IMR-90 (cell line): ENCODE measurements around the gene OPRL1. TPM values are rescaled to one million over a fixed set of nuclear protein-coding genes. Genes with fewer than 3 reads are reported as not detected.

Experiments used
- ATAC-seq: fragments of 200-7000 bp; cut with Tn5 transposase; 2 replicates; pipeline ENCODE4 v1.9.1; 2020; ENCODE audit warnings: low read depth, mild to moderate bottlenecking, moderate library complexity
- BruUV-seq: library from RNA; stranded (reverse); fragments of 400-500 nt; replicated peaks from 2 replicates; lab custom pipeline; 2021; lab: Mats Ljungman, UMichigan
- CTCF ChIA-PET: fragments of 300-600 bp; formaldehyde crosslinking; extraction: SDS; loops from one replicate; lab custom pipeline; 2021; ENCODE audit warnings: antibody characterized with exemption; lab: Yijun Ruan, JAX
- POLR2A ChIA-PET: fragments of 300-600 bp; sonication (Branson Sonifier 250); formaldehyde crosslinking; loops from one replicate; lab custom pipeline; 2022; ENCODE audit warnings: antibody characterized with exemption; ENCODE audit not compliant: unreplicated experiment; lab: Charles Lee
- DNase-seq: peaks from one replicate; pipeline ENCODE4 v3.0.0; 2013
- H2AFZ ChIP-seq: replicated peaks from 2 replicates; pipeline ENCODE3; 2013; ENCODE audit warnings: low read length, mild to moderate bottlenecking; ENCODE audit not compliant: poor library complexity
- H2AK5ac ChIP-seq: 2 replicates; pipeline ENCODE4 v1.6.1; 2013; ENCODE audit warnings: low read depth, low read length, inconsistent platforms
- H2AK9ac ChIP-seq: replicated peaks from 2 replicates; pipeline ENCODE3; 2013; ENCODE audit warnings: mild to moderate bottlenecking, low read depth, low read length, moderate library complexity; ENCODE audit not compliant: poor library complexity
- H2BK120ac ChIP-seq: 2 replicates; pipeline ENCODE4 v1.6.1; 2013; ENCODE audit warnings: low read depth, low read length, inconsistent platforms
- H2BK15ac ChIP-seq: 3 replicates; pipeline ENCODE4 v1.6.1; 2013; ENCODE audit warnings: low read depth, low read length, inconsistent platforms
- H2BK20ac ChIP-seq: 2 replicates; pipeline ENCODE4 v1.6.1; 2013; ENCODE audit warnings: low read depth, mild to moderate bottlenecking, inconsistent platforms, low read length, moderate library complexity
- H2BK5ac ChIP-seq: 2 replicates; pipeline ENCODE4 v1.6.1; 2013; ENCODE audit warnings: mild to moderate bottlenecking, low read depth, low read length, inconsistent platforms; ENCODE audit not compliant: poor library complexity, severe bottlenecking
- H3K14ac ChIP-seq: replicated peaks from 2 replicates; pipeline ENCODE4 v1.6.1; 2013; ENCODE audit warnings: low read depth, low read length, inconsistent platforms
- H3K18ac ChIP-seq: 2 replicates; pipeline ENCODE4 v1.6.1; 2013; ENCODE audit warnings: low read depth, low read length, control low read depth
- H3K23ac ChIP-seq: 2 replicates; pipeline ENCODE4 v1.6.1; 2013; ENCODE audit warnings: low read depth, low read length, inconsistent platforms
- H3K27ac ChIP-seq: 2 replicates; pipeline ENCODE4 v1.5.1; 2013; ENCODE audit warnings: mild to moderate bottlenecking, control low read depth, low read length; ENCODE audit not compliant: insufficient read depth
- H3K27me3 ChIP-seq: 2 replicates; pipeline ENCODE4 v1.6.1; 2013; ENCODE audit warnings: low read length; ENCODE audit not compliant: control insufficient read depth, insufficient read depth
- H3K36me3 ChIP-seq: 2 replicates; pipeline ENCODE4 v1.6.1; 2013; ENCODE audit warnings: low read length, mixed read lengths; ENCODE audit not compliant: control insufficient read depth, insufficient read depth
- H3K4ac ChIP-seq: 2 replicates; pipeline ENCODE4 v1.6.1; 2013; ENCODE audit warnings: low read depth, low read length, inconsistent platforms
- H3K4me1 ChIP-seq: 2 replicates; pipeline ENCODE4 v1.6.1; 2013; ENCODE audit warnings: low read length, mixed read lengths; ENCODE audit not compliant: control insufficient read depth, insufficient read depth
- H3K4me2 ChIP-seq: 2 replicates; pipeline ENCODE4 v1.6.1; 2013; ENCODE audit warnings: low read depth, mild to moderate bottlenecking, control low read depth, low read length, moderate library complexity
- H3K4me3 ChIP-seq: 2 replicates; pipeline ENCODE4 v1.5.1; 2013; ENCODE audit warnings: low read depth, mild to moderate bottlenecking, control low read depth, low read length, moderate library complexity; ENCODE audit not compliant: insufficient read depth
- H3K56ac ChIP-seq: 2 replicates; pipeline ENCODE4 v1.6.1; 2013; ENCODE audit warnings: low read length, inconsistent platforms; ENCODE audit not compliant: insufficient read depth; ENCODE audit errors: extremely low read depth
- H3K79me1 ChIP-seq, 2 experiments: 2 replicates each; pipeline ENCODE4 v1.6.1; 2013; ENCODE audit warnings: low read length in 2 of 2, inconsistent platforms in 1 of 2, low read depth in 1 of 2
- H3K9ac ChIP-seq: 2 replicates; pipeline ENCODE4 v1.6.1; 2013; ENCODE audit warnings: low read depth, low read length, control low read depth
- H3K9me1 ChIP-seq: 2 replicates; pipeline ENCODE4 v1.6.1; 2013; ENCODE audit warnings: low read length, inconsistent platforms; ENCODE audit not compliant: insufficient read depth
- H3K9me3 ChIP-seq: 2 replicates; pipeline ENCODE4 v1.6.1; 2013; ENCODE audit warnings: low read length; ENCODE audit not compliant: control insufficient read depth, insufficient read depth
- H4K20me1 ChIP-seq: 2 replicates; pipeline ENCODE4 v1.6.1; 2013; ENCODE audit warnings: low read length, inconsistent platforms; ENCODE audit not compliant: insufficient read depth
- H4K5ac ChIP-seq: 2 replicates; pipeline ENCODE4 v1.6.1; 2013; ENCODE audit warnings: mild to moderate bottlenecking, low read depth, low read length, control low read depth
- H4K8ac ChIP-seq, 2 experiments: 2 replicates each; pipeline ENCODE4 v1.6.1; 2013; ENCODE audit warnings: low read depth in 2 of 2, low read length in 2 of 2, control low read depth in 1 of 2, inconsistent platforms in 1 of 2
- H4K91ac ChIP-seq: 2 replicates; pipeline ENCODE4 v1.6.1; 2013; ENCODE audit warnings: low read depth, low read length, inconsistent platforms; ENCODE audit not compliant: insufficient read depth
- BHLHE40 ChIP-seq: fragments of 150-350 bp; IDR thresholded peaks from 2 replicates; pipeline ENCODE4 v1.6.1; 2016; ENCODE audit warnings: mild to moderate bottlenecking, low read depth, low read length
- CEBPB ChIP-seq: IDR thresholded peaks from 2 replicates; pipeline ENCODE4 v1.6.1; 2012; ENCODE audit warnings: low read depth, low read length, improper control_type of control experiment
- CHD1 ChIP-seq: IDR thresholded peaks from 2 replicates; pipeline ENCODE4 v1.6.1; 2012; ENCODE audit warnings: low read depth, low read length, improper control_type of control experiment
- CTCF ChIP-seq: conservative IDR thresholded peaks from 2 replicates; pipeline ENCODE4 v1.5.1; 2012; ENCODE audit warnings: mild to moderate bottlenecking, low read depth, low read length, improper control_type of control experiment
- MAFK ChIP-seq: IDR thresholded peaks from 2 replicates; pipeline ENCODE4 v1.6.1; 2012; ENCODE audit warnings: low read depth, low read length, improper control_type of control experiment
- MAZ ChIP-seq: IDR thresholded peaks from 2 replicates; pipeline ENCODE4 v1.6.1; 2012; ENCODE audit warnings: low read depth, mild to moderate bottlenecking, low read length, improper control_type of control experiment, moderate library complexity, borderline replicate concordance
- NFE2L2 ChIP-seq: fragments of 150-350 bp; IDR thresholded peaks from 2 replicates; pipeline ENCODE4 v1.6.1; 2016; ENCODE audit warnings: low read depth, mild to moderate bottlenecking, low read length
- POLR2A ChIP-seq: IDR thresholded peaks from 2 replicates; pipeline ENCODE4 v1.6.1; 2012; ENCODE audit warnings: mild to moderate bottlenecking, low read depth, low read length
- RCOR1 ChIP-seq: IDR thresholded peaks from 2 replicates; pipeline ENCODE4 v1.6.1; 2012; ENCODE audit warnings: mild to moderate bottlenecking, low read length, improper control_type of control experiment; ENCODE audit not compliant: insufficient replicate concordance
- RFX5 ChIP-seq: IDR thresholded peaks from 2 replicates; pipeline ENCODE4 v1.8.0; 2012; ENCODE audit warnings: low read depth, mild to moderate bottlenecking, low read length, moderate library complexity
- SMC3 ChIP-seq: fragments of 150-350 bp; IDR thresholded peaks from 2 replicates; pipeline ENCODE4 v1.6.1; 2016; ENCODE audit warnings: low read depth, mild to moderate bottlenecking, antibody characterized with exemption, low read length, moderate library complexity
- USF2 ChIP-seq: fragments of 150-350 bp; IDR thresholded peaks from 2 replicates; pipeline ENCODE4 v1.6.1; 2017; ENCODE audit warnings: mild to moderate bottlenecking, antibody characterized with exemption, low read length, low read depth
- WGBS, 2 experiments: methylation state at CpG; one replicate each; pipeline versions ENCODE4 v1.1.5 to v1.1.7; 2013; ENCODE audit warnings: missing lambda C conversion rate in 2 of 2; ENCODE audit not compliant: insufficient read length in 1 of 2; ENCODE audit errors: extremely low coverage in 2 of 2; 5-methylcytosine and 5-hydroxymethylcytosine counted together
- dilution Hi-C: fragments of 300-500 bp; cut with HindIII; formaldehyde crosslinking; loops from one replicate; pipeline ENCODE4 v1.14.3; 2018; ENCODE audit warnings: low sequenced_read_pairs; ENCODE audit not compliant: unreplicated experiment
- in situ Hi-C: fragments of 300-500 bp; cut with MboI; formaldehyde crosslinking; loops from 3 replicates; pipeline ENCODE4 v1.14.3; 2019; ENCODE audit warnings: low sequenced_read_pairs, inconsistent platforms, mixed read lengths
- intact Hi-C: fragments of 100-400 bp; cut with micrococcal nuclease; formaldehyde crosslinking; loops from 2 replicates; pipeline ENCODE4 v1.10.0; 2022
- polyA plus RNA-seq, 3 experiments: library from polyadenylated mRNA; depleted of rRNA; stranded (reverse); fragments of >200 nt; gene quantifications; 2 replicates each; pipeline ENCODE4 v1.2.3, GENCODE V29; 2012; ENCODE audit warnings: low replicate concordance in 1 of 3
- total RNA-seq: library from RNA; depleted of rRNA; stranded (reverse); fragments of >200 nt; gene quantifications from 2 replicates; pipeline ENCODE4 v1.2.3, GENCODE V29; 2012
- TF ChIP-seq, protein P1 (sequence below): fragments of 150-350 bp; IDR thresholded peaks from 2 replicates; pipeline ENCODE4 v1.6.1; 2016; ENCODE audit warnings: low read depth, mild to moderate bottlenecking, low read length, moderate library complexity, borderline replicate concordance

OPRL1 gene
- total and polyA plus RNA-seq, 2 of the 4 experiments (the other 2 are of a cell fraction), result 0.36 to 1.2 TPM

DNA sequence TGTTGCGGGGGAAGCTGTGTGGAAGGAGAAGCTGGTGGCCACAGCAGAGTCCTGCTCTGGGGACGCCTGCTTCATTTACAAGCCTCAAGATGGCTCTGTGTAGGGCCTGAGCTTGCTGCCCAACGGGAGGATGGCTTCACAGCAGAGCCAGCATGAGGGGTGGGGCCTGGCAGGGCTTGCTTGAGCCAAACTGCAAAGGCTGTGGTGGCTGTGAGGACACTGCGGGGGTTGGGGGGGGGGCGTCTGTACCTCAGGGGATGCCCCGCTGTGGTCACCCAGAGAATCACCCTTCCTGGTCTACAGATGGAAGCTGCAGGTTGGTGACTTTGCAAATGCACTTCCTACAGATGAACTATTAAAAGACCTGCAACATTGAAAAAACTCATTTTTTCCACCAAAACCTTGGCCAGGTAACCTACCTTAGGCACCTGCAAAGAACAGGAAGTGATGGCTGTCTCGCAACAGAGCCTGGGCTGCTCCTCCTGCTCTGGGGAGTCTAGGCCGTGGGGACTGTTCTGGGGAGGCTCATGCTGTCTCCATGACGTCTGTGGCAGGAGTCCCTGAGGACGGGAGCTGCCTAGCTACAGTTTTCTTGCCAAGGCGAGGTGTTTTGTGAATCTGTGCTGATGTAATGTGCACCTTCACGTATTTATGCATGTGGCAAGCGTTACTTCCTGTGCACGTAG lies 20.1 kb downstream of the OPRL1 start:
- DNase-seq (no peak), ATAC-seq (no peak)
- Histone ChIP-seq H2AFZ (no peak overlapping the region), H4K8ac (no peak overlapping the region), H2AK5ac (no peak overlapping the region), H3K4ac (no peak overlapping the region), H3K18ac (no peak overlapping the region), H2BK20ac (no peak overlapping the region), H2AK9ac (no peak overlapping the region), H3K27ac (no peak overlapping the region), H3K9ac (no peak overlapping the region), H2BK5ac (no peak overlapping the region), H3K4me2 (no peak overlapping the region), H2BK120ac (no peak overlapping the region), H3K4me1 (no peaks in the 10 kb centered on the region), H3K79me1 (no peaks in the 10 kb centered on the region), H3K14ac (no peak overlapping the region), H3K23ac (no peak overlapping the region), H3K9me3 (no peaks in the 10 kb centered on the region), H3K56ac (no peak overlapping the region), H4K5ac (no peak overlapping the region), H4K91ac (no peak overlapping the region), H3K9me1 (no peaks in the 10 kb centered on the region), H2BK15ac (no peak overlapping the region), H3K36me3 (no peaks in the 10 kb centered on the region), H4K20me1 (no peaks in the 10 kb centered on the region), H3K4me3 (no peak overlapping the region), H3K27me3 (peaks cover 41% of the 10 kb centered on the region)
- TF ChIP-seq RCOR1 (no peak), POLR2A (no peak), USF2 (no peak), MAZ (no peak), MAFK (no peak), BHLHE40 (no peak), CHD1 (no peak), CTCF (no peak), RFX5 (no peak), CEBPB (no peak), NFE2L2 (no peak), SMC3 (no peak)
- TF ChIP-seq, protein P1, sequence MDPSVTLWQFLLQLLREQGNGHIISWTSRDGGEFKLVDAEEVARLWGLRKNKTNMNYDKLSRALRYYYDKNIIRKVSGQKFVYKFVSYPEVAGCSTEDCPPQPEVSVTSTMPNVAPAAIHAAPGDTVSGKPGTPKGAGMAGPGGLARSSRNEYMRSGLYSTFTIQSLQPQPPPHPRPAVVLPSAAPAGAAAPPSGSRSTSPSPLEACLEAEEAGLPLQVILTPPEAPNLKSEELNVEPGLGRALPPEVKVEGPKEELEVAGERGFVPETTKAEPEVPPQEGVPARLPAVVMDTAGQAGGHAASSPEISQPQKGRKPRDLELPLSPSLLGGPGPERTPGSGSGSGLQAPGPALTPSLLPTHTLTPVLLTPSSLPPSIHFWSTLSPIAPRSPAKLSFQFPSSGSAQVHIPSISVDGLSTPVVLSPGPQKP, result no peak
- WGBS, 2 experiments, result 53% methylated on average over 5 of the region's 14 CpGs; no CpG with 5 or more reads in 1 of the 2 experiments
- in situ Hi-C loops (no loop called here), intact Hi-C loops (no loop called here), dilution Hi-C loops (no loop called here)
- ChIA-PET POLR2A (no interaction called here), CTCF (no interaction called here)
- no TSS peak for BruUV-seq
